Umbilical cord (tissue), 2 donors: Measurements from ENCODE around the gene STT3B. TPM values are rescaled to one million over a fixed set of nuclear protein-coding genes. Genes with fewer than 3 reads are reported as not detected.
"Not testable (repeated sequence)": the region's sequence is repeated elsewhere in the genome, so short reads cannot be mapped to it uniquely, and the experiment has no call there.

ENCODE experiments used
- DNase-seq: peaks from one replicate; pipeline ENCODE4 v3.0.0-alpha.2; 2015; ENCODE audit warnings: low spot score
- total RNA-seq: library from RNA; depleted of rRNA; stranded (reverse); fragments of >200 nt; gene quantifications from one replicate; pipeline ENCODE4 v1.2.3, GENCODE V29; 2014; ENCODE audit warnings: low replicate concordance; ENCODE audit not compliant: insufficient read depth

STT3B gene
- total RNA-seq, result 122 TPM

DNA sequence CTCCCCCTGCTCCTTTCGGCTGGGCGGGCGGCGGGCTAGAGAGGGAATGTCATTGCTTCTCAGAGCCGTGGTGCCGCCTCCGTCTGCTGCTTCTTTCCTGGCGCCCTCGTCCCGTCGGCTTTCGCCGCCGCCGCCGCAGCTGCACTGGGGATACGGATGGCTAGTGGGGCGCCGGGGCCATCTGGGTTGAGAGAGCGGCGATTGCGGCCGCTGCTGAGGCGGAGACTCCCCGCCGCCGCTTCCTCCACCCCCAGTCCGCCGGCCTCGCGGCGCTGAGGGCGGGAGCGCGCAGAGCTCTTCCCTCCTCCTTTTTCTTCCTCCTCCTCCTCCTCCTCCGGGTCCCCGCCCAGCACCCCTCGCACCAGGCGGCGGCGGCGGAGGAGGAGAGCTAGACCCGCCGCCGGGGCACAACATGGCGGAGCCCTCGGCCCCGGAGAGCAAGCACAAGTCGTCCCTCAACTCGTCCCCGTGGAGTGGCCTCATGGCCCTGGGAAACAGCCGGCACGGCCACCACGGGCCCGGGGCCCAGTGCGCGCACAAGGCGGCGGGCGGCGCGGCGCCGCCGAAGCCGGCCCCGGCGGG, at the start of gene STT3B:
Gene STT3B, plus strand, starts transcription at position 339 of the 582 bp plus-strand sequence. Its CDS starts 74 bp downstream, at position 413.
- DNase-seq, result peak; percentile 95

DNA sequence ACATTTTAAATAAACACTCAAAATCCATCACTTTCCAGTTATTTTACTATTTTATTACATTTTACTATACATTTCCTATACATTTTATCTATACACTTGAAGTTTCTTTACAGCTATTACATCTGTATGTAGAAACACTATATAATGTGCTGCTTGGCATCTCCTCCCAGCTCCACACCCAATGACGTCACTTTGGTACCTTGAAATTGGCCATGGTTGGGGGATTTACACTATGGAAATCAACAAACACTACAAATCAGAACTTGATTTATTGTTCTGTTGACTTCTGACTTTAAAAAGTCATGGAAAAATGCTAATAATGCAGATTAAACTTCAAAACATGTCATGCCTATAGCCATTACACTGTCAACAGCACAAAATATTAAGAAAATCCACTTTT, 48.9 kb upstream of the STT3B start:
- no peak for DNase-seq

DNA sequence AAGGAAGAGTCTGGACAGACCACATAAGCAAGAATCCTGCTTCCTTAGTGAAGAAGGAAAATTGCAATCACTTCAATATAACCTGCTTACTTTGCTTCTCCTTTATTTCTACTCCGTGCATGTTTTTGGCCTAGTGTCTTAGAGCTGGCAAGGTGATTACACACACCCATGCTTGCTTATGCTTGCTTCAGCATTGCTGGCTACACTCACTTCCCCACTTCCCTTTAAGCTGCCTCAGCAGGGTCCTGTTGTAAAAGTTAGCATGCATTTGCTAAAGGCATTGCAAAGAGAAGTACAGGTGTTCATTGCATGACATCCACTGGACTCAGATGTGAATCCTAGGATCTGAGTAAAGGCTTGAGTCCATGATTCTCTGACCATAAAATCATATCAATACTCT, 47.5 kb upstream of the STT3B start:
- DNase-seq, result no peak

DNA sequence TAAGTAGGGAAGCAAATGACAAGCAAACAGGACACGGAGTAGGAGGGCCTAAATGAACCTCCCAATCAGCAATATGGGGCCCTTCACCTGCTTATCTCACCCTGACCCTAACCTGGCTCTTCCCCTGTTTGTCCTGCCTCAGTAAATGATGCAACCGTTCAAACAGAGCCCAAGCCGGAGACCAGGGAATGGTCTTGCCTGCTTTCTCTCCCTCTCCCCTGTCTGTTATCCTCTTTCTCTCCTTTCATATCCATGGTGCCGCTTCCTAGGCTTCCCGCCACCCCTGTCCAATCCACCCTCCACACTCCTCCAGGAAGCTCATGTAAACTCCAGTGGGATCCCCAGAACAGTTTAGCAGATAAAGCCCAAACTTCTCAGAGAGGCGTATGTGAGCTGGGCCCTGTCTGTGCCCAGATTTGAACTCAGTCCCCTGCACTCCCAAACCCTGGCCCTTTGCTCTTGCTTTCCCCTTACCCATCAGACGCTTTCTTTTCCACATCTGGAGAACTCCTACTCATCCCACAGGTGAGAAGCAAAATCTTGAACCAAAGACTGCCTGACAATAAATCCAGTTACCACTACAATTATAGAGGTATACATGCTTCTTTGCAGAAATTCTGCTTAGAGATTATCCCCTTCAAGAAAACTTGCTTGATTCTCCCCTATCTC, 45.7 kb upstream of the STT3B start:
- DNase-seq, result no peak

DNA sequence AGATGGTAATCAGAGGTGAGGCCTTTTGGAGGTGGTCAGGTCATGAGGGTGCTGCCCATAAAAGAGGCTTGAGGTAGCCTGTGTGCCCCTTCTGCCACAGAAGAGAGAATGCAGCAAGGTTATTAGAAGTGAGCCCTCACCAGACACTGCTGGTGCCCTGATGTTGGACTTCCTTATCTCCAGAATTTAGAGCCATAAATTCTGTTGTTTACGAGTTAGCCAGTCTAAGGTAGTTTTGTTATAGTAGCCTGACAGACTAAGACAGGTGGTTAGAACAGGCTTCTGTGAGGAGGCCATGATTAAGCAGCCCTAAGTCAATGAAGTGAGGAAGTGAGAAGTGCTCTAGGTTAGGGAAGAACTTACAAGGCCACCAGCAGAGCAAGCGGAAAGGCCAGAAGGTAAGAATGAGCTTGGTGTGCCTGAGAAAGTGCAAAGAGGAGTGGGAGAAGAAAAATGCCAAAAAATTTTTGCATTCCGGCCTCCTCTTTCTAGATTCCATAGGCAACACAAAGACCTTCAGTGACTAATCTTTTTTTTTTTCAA, 44.2 kb upstream of the STT3B start:
- DNase-seq, result no peak

DNA sequence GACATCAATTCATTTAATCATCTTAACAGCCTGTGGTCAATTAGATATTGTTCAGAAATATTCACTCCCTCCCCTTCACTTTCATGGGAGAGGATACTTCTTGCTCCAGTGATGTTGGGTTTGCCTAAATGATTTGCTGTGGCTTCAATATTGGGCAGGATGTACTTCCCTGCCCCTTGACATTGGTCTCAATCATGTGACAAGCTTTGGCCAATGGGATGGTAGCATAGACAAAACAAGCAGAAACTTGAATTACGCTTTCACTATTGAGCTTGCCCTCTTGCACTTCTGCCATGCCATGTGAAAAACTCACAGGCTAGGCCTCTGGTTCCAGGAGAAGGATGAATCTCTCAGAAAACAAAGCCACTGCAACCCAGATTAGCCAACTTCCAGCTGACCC, 42.2 kb upstream of the STT3B start:
- no peak for DNase-seq

DNA sequence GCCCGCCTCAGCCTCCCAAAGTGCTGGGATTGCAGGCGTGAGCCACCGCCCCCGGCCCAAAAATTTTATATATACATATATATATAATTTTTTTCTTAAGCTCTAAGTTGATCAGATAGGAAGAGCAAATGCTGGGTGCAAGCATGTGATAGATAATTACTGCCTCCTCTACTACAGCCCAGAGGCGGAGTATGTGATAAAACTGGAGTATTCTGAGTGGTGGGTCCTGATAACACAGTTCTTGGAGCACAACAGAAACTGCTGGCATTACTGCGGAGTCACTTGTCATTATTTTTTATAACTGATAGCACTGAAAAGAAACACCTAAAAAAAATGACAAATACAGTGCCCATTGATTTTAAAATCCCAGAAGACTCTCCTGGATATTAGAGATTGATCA, 41.1 kb upstream of the STT3B start:
- no peak for DNase-seq

DNA sequence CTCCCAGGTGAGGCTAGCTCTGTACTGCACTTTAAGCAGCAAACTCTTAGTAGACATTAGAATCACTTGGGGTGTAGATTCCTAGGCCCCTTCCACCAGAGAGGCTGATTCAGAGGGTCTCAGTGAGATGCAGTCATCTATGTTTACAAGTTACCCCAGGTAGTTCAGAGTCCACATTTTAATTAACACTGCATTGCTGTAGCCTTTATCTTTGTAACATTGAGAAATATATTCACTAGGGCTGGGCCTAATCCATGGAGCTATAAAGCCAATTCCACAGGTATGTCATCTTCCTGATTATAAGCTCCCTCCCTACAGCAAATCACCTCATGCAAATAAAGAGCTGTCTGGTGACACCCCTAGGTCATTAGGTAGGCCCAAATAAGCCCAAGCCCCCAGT, 39.6 kb upstream of the STT3B start:
- no peak for DNase-seq

DNA sequence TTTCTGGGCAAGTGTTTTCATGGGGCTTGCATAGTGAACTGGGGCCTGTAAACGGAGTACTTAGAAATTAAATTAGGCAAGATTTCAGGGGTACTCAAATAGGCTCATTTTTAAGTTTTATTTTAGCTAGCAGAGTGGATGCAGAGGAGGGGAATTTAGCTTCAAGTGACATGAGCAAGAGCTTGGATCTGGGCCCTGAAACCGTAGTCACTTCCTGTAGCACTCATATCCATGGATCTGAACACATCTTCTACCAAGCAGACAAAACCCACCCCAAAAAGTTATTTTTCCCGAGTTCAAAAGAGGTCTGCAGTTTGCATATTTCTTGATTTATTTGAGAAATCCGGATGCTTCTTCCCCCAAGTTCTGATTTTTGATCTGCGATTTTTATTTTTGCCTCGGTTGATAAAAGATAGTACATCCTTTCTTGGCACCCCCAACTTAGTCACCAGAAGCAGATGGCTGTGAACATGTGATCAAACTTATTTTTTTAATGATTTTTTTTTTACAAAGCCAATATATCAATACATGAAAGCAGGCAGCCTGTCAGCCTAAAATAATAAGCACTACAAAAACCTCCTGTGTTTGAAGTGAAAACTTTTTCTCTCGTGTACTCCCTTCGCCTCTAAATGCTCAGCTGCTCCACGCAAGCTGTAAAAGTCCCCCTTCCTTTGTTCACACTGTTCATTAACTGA, 36.6 kb upstream of the STT3B start:
- peak; percentile 30 for DNase-seq

DNA sequence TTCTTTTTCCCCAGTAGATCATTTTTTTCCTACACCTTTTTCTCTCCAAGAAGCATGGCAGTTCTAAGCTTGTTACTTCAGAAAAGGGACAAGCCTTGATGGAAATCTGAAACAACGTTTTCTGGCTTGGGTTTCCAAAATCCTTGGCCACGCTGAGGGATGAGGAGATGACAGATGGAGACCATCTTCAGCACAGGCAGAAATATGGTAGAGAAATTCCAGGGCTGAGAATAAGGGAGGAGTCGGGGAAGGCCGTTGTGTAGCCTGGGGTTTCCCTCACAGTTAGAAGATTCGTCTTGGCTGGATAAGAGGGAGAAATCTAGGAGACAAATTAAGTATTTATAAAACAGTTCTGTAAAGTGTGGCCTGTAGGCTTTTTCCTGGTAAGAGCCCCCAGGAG, 33.9 kb upstream of the STT3B start:
- peak; percentile 52 for DNase-seq

DNA sequence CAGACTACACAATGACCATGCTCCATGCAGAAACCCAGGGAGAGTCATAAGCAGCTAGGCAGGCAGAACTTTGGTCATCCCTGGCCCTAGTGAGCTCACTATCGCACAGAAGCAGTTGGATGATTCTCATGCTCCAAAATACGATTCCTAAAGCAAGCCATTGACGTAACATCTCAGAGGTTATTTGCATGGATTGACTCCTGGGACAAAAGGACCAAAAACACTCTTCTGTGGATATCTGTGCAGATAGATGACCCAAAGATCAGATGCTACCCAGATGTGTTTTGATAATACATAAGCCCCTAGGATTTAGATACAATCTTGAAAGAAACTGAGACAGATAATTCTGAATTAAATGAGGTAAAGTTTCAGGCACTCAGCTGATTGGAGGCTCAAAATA, 33.4 kb upstream of the STT3B start:
- peak; percentile 94 for DNase-seq

DNA sequence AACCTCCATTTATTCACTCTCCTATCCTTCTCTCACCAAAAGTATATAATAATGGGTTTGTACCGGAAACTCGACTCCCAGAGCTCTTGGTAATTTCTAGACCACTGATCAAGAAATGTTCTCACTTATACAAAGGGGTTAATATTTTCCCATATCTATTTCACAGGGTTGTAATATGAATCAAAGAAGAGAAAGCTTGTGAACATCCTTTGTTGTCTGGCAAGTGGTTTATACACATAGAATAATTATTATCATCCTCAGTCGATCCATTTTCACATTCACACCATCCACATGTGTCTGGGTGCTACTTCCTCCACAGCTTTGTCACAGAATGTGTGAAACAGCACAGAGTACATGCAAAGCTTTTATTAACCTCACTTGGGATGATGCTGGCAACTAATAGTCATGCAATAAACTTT, 29.9 kb upstream of the STT3B start:
- DNase-seq, result no peak

DNA sequence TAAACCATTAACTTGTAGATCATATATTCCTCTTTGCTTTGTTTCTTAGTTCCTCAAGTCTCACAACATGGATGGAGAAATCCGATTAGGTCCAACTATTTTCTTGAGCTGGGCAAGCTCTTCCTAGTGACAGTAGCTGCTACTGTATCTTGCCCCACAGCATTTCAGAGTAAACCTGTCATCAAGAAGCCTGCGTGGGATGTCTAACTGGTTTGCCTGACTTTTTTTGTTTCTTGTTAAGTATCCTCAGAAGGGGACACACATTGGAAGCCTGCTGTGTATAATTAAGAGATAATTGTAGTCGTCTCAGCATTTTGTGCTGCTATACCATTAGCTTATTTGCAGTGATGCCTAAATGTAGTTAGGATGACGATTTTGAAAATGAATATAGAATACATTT, 29.3 kb upstream of the STT3B start:
- peak; percentile 55 for DNase-seq

DNA sequence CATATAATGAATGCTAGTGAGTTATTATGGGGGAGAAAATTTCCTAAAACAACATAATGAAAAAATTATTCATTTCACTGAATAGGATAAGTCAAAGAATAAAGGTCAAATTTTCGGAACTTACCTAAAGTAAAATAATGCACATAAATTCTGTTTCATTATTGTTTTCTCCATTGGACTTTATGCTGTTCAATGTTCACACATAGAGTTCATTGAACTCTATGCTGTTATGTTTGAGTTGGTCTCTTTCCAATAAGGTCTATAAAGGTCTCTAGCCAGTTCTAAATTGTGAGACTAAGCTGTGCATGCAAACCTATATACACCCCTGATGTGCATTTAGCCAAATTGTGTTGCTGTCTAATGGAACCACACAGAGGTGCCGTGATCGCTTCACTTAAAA, 28.5 kb upstream of the STT3B start:
- no peak for DNase-seq

DNA sequence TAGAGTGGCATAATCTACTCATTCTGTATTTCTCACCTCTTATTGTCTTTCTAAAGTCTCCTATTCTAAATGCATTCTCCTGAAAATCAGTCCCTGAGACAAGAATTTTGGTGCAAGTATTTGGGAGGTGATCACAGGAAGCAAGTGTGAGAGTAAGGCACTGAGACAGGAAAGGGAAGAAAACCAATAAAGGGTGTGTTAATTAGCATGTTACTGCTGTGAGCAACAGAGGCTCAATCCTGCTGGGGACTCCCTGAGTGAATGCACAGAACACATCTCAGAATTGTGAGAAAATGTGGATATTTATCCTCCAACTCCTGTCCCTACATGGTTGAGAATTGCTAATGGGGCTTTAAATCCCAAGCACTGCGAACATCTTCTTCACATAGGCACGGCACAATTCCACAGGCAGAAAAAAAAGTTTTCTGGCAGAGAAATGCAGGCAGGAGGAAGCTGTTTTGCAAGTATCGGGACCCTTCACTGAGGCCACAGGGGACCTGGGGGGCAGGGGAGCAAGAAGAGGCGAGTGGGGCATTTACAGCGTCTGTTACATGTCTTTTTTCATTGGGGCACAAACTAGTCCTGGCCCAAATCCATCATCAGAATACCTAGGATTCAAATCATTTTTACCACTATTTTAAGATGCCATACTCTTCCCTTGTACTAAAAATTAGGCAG, 27.2 kb upstream of the STT3B start:
- DNase-seq, result no peak

DNA sequence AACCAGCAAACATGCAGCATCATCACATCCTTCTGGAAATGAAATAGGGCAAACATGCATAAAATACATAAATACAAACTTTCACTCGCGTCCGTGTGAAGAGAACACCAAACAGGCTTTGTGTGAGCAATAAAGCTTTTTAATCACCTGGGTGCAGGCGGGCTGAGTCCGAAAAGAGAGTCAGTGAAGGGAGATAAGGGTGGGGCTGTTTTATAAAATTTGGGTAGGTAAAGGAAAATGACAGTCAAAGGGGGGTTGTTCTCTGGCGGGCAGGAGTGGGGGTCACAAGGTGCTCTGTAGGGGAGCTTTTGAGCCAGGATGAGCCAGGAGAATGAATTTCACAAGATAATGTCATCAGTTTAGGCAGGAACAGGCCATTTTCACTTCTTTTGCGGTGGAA, 26.2 kb upstream of the STT3B start:
- DNase-seq, result not testable (repeated sequence)

DNA sequence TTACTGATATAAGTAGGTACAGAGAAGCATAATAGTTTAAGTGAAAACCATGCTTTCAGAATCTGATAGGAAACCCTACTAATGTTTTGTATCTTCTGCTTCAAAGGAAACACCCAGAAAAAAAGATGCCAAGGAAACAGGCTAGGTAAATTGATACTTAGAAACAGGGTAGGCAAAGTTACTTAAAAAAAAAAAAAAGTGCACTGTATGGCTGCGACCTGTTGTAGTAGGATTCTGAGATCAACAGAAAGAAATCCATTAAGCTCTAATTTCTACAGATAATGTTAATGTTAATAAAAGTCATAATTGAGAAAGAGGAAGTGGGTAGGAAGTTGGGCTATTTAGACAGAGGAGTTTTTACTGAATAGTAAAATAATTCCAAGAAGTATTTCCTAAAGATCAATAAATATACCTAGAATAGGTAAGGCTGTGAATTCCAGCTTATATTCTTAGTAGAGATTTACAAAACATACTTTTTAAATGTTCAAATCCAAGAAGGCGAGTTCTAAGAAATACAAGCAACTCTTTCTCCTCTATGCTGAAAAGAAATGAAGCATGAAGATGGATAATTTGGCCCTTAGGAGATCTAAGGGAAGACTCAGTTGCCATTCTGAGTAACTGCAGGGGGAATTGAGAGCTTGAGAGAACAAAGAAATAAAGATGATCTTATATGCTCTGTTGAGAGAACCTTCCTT, 24.1 kb upstream of the STT3B start:
- DNase-seq, result no peak

DNA sequence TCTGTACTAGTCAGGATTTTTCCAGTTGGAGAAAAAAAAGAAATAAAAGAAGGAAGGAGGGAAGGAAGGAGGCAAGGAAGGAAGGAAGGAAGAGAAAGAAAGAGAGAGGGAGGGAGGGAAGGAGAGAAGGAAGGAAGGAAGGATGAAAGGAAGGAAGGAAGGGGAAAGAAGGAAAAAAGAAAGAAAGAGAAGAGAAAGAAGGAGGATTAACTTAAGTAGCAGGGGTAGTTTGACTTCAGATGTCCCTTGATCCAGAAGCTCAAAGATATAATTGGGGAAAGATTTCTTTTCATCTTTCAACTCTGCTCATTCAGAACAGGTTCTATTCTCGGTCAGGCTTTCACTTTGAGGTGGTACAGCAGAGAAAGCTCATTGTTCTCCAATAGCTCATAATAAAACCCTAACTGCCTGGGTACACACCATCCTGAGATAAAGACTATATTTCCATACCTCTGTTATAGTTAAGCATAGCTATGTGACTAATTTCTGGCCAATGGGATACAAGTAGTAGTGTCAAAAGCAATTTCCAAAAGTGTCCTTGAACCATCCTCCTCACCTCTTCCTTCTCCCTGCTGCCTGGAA, 23.5 kb upstream of the STT3B start:
- DNase-seq, result no peak

DNA sequence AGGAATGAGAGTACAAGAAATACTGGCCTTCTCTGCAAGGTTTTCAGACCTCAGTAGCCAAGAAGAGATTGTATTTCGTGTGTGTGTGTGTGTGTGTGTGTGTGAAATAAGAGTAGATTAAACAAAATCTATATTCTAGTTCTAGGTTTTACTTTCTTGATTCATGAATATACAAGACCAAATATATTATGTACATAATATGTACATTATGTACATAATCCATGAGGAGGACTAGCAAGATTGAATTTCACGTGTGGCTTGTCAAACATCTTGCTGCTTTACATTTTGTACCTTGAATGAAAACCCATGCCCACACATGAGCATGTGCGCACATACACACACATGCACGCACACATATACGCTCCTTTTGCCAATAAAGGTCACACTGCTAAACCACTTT, 18.2 kb upstream of the STT3B start:
- no peak for DNase-seq

DNA sequence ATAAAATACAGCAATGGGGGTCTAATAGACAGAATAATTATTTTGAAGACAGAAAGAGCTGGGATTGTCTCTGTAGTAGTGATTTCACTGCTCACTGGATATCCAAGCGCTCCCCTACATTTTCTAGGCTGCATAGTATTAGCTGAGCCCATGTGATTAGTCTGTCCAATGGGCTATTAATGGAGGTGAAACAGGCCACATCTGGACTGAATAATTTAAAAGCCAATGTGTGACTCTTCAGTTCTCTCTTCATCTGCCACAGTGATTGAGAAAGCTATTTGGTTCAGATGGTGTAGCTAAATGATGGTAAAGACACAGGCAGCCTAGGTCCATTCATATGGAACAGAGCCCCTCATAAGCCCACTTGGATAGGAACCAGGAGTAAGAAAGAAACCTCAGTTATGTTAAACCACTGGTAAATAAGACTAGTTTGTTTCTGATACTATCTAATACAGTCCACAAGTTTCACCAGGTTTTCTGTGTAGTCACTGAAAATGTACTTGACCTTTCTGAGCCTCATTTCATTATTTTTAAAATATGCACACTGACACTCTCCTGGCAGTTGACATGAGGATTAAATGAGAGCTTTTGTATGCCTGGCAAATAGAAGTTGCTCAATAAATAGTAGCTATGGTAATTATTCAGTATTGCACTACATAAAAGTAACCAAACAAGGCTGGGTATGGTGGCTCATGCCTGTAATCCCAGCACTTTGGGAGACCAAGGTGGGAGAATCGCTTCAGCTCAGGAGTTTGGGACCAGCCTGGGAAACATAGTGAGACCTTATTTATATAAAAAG, 17.0 kb upstream of the STT3B start:
- DNase-seq, result no peak
